GM18909 (cell line): ENCODE results near the gene AXIN2.

Source experiments
- ATAC-seq: cut with Tn5 transposase; IDR thresholded peaks from one replicate; pipeline ENCODE4 v1.9.1; 2021; ENCODE audit warnings: mild to moderate bottlenecking; ENCODE audit not compliant: unreplicated experiment, poor library complexity

Gene AXIN2

DNA sequence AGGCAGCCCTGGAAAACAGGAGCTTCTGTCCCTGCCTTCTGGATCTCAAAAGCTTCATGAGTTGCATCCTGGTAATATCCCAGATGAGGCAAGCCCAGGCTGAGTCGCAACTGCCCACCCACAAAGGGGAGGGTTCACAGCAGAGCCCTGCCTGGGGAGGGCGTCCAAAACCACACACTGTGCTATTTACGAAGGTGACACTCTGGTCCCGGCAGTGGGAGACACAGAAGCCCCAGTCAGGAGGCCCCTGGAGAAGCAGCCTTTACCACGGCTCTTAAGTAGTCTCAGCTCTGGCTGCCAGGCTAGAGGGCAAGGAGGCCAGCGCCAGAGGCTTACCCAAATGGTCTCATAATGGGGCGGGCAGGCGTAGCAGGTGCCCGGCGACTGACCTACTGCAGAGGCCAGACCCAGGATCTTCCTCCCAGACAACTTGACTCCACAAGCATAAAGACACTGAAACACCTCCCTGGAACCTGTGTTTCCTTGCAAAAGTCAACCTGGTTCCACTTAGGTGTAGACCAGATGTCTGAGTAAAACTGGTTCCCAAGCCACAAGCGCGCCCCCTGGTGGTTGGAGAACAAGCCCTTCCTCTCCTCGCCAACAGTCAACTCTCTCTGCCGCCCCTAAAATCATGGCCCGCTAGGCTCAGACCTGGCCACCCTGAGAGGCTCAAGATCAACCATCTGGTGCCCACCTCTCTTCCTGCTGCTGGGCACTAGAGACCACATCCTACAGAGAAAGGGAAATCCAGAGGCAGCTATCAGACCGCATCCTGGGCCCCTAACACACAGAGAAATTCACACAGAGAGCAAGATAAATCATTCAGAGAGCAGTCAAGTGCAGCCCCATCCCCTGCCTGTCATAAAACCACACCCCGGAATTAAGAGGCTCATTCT lies 5.2 kb downstream of the AXIN2 start:
- ATAC-seq, result peak; percentile 40

DNA sequence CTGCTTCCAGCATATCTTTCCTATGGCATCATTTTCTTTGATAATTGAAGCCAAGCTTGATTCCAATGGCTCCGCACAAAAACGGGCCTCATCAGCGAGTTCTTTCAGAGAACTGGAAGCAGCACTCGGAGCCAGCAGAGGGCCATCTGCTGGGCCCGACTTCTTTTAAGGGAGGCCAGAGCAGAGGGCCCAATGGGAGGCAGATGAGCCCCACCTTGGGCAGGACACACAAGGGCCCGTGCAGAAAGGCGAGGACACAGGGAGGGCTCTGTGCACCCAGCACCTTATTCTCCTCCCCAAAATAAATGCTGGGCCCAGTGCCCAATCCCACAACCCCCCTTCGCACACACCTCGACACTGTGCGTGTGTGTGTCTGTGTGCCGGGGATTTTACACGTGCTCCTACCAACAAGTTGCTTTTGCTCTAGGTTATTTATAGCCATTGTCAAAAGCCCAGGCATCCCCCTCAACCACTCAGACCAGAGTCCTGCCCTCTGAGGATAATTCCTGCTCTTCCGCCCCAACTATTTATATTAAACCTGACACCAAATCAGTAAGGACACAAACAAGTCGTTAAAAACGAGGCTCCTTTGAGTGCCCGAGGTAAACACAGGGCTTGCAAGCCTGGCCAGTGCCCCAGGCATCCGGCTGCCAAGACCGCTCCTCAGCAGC lies 6.8 kb downstream of the AXIN2 start:
- ATAC-seq, result no peak

DNA sequence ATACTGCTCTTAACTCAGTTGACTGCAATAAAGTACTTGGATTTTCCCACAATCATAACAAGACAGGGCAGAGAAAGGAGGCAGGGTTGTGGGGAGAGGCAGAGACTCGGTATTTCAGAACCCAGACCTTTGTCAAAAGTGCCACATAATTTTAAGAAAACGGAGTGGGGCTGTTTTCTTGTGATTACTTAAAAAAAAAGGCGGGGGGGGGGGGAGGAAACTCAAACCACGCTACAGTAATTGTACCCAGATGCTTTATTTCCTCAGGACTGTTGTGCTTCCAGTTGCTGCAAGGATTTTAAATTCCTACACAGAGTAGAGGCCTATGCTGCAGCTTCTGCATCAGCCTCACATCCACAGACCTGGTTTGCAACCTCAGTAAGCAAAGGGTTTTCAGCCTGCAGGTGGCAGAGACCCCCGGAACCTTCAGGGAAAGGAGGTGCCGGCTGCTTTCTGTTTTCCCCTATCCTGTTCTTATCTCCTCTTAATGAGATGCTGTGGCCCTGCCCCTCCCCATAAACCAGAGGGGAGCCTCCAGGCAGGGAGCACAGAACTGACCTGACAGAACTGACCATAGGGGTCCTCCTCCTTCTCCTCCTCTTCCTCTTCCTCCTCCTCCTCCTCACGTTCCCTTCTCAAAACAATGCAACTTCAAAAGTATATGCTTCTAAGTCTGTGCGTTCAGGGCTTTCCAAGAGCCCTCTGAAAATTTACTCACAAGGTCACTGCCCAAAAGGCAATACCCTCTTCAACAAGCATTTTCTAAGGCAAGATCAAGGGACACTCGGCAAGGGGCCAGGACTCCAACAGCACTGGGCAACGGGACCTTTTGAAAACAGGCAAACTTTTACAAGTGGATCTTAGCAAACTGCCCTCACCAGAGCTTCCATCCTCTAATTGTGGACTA lies 7.5 kb downstream of the AXIN2 start:
- no peak for ATAC-seq

DNA sequence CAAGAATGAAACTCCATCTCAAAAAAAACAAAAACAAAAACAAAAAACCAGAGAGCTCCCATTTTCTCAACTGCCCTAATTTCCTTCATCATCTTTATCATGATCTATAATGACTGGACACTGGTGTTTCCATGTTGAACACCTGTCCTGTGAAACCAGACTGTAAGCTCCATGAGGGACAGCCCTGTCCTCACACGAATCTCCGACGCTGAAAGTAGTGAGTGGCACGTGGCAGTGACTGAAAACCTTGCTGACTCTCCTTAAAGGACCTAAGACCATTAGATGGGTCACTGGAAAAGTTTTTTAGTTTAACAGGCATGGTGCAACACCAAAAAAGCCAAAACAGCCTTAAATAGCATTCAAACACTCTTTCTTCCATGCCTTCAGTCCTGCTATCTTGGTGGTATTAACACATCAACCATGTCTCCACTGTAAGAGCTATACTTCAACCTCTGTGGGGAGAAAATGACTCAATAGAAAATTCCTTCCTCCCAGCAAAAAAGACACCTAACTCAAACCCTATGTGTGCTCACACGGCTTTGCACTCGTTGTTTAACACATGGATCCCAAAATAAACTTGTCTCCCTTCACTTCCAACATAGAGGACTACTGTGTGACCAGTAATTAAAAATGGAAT lies 8.3 kb downstream of the AXIN2 start:
- ATAC-seq, result no peak

DNA sequence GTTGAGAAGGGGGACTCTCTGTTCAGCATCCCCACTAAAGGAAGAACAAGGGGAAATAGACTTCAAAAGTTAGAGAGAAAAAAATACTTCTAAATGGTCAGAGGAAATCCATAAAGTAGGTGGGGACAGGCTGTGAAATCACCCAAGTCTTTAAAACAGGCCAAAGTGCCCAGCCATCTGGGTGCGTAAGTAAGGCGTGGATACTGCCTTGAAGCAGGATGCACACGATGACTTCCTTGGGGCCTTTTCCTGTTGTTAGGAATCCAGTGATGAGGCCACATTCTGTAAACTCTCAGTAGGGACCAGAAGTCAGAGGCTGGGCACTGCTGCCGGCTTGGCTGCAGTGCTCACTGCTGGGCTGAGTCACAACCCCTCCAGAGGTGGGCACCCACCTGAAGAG lies 9.2 kb downstream of the AXIN2 start:
- no peak for ATAC-seq

DNA sequence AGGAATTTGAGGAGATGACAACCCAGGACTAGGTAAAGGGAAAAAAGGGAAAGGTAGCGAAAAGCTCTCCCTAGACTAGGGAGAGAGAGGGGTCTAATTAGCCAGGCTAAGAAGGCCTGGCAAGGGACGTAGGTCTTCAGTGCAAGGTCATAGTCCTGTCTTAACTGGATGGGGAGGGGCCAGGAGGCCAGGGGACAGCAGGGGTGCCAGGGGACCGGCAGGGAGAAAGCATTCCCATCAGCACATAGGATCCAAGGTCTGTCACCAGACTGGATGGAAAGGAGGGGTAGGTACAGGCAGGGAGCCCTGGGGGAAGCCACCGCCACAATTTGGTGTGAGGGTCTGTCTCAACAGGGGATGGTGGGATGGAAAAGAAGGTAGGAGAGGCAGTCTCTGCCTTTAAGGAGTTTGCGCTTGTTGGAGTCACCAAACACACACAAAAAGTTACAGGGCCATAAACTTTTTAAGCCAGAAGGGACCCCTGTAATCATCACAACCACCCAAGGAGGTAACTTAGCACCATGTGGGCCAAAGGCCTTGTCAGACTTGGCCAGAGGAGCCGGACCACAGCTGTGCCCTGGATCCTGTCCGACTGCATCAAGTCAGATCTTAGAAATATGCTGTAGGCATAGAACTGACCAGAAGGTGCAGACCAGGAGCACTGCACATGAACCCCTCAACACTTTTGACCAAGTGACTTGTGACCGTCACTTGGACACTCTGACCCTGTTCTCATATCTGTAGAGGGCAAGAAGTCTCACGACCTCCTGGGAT lies 10.0 kb downstream of the AXIN2 start:
- no peak for ATAC-seq

DNA sequence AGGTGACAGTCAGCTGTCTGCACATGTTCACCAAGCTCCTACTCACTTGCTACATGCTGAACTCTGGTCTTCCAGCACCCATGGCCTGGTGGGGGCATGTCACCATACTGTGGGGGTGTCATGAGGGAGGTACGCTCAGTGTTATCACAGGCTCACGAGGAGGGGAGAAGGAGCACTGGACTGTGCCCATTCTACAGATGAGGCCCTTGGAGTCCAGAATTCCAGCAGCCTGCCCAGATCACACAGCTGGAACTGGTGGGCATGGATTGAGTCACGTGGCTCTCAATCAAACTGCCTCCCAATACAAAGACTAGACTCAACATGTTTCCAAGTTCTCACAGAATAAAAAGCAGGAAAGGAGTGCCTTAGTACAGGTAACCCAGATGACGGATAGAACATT lies 10.7 kb downstream of the AXIN2 start:
- ATAC-seq, result no peak

DNA sequence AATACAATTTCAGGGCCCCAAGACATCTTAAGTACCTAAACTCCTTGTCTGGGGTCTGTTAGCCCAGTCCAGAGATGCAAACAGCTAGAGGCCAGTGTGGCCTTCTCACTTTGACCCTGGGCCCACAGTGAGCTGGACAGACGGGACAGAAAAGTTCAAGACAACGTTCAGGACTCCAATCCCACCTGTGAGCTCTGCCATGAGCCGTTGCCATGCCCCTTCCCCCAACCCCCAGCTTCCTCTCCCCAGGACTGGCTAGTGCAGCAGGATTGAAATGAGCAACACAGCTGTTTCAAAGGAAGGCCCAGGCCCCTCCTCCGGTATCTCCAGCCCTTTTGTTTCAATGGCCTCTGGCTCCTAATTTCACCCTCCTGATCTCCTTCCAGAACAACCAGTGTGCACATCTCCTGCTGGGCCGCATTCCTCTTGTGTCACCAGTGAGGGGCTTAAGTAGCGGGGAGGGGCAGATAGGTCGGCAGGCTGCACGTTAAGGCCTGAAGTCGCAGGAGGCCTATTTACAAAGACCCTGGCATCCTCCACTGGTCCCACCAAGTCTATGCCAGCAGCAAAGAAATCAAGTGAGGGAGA lies 11.3 kb downstream of the AXIN2 start:
- ATAC-seq, result no peak

DNA sequence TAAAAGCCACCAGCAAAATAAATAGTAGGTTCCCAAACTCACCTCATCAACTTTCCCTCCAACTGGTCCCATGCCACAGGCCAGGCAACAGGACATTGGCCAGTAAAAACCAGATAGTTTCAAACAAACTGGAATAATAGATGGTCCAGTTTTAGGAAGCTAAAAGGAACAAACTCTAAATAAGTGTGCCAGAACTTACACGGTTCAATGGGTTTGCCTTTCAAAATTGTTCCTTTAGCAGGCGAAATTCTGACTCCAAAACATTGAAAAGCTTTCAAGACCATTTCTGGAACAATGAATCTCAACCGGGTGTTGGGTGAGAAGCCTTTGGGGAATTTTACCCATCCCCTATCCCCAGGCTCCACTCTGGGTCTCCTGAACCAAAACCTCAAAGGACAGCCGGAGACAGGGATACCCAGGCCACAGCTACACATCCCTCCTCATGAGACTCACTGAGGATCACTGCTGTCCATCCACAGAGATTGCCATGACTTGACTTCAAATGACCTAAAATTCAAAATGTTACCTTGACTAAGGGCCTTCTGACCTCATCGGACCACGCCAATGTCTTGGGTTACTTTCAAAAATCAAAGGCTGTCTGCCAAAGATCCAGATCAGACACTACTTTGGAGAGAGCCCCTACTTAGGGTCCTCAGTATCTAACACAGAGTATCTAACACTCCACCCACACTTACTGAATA lies 13.0 kb downstream of the AXIN2 start:
- no peak for ATAC-seq

DNA sequence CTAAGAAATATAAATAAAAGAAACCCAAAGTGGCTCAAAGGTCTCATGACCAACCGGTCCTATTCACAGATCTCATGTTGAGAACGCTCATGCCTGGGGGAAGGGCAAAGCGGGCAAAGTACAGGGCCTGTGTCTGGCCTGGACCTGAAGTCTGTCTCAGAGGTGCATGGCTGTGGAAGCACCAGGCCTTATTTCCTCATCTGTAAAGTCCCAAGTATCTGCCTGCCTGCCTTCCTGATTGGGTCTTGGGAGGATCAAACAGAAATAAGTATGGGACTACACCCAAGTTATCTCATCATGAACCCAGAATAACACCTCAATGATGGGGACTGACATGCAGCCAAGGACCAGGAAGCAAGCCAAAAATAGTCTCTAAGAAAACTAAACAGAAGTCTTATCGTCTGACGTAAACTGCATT lies 14.2 kb downstream of the AXIN2 start:
- no peak for ATAC-seq

DNA sequence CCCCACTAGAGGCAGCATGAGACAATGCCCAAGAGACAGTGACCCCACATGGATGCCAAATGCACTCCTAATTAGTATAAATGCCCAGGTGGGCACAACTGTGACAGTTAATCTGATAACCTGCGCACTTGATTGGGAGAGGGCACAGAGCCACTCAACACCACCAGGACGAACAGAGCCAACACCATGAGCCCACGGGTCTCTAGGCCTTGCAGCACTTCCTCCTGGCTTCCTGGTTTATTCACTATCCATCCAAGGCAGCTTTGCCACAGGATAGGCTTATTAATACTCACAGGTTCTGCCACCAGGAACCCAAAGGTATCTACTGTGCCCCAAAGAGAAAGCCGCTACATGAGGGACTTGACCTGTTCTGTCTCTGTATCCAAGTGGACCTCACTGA lies 14.9 kb downstream of the AXIN2 start:
- no peak for ATAC-seq

DNA sequence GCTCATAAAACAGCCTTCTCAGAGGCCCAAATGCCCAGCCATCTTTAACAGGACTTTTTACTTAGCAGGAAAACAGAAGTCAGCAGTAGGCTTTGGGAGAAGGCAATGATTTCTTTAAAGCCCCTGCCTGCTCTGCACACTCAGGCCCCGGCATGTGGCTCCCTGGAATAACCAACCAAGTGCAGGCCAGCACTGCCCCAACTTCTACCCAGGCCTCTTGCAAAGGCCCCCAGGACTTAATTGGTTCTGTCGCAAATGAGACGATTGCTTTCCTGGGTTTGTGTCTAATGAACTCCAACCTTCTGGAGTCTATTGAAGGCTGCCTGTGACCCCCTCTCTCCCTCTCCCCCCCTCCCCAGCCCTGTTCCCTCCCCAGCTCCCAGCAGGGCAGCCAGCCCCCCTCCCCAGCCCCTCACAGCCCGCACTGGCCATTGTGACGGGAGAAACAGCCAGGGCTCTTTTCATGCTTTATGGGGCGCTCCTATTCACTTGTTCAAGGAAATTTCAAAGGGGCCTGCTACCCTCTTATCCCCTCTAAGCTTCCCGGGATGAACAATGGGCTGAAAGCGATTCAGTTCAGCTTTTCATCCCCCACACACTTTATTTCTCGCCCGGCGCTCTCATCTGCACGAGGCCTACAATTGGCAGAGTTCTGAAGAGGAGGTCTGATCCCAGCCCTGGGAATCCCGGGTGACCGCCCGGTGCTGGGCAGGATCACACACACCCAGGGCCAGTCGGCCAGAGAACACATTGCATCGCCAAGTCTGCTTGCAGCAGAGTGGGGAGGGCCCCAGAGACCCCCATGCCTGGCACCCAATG lies 15.5 kb downstream of the AXIN2 start:
- no peak for ATAC-seq

DNA sequence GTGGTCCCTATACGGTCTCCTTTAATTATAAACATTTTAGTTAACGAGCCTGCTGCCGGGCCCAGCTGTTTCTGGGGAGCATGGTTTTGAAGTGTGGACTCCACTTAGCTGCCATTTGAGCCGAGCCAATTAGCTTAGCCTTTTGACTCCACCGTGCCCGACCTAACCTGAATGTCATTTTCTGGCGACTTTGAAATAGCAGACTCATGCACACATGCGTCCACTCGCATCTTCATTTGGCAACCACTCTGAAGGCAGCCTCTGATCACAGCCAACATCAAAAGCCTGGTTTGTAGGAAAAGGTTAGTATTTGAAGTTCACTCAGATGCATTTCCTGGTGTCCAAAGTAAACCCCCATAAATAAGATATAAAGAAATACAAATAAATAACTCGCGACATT lies 16.8 kb downstream of the AXIN2 start:
- no peak for ATAC-seq

DNA sequence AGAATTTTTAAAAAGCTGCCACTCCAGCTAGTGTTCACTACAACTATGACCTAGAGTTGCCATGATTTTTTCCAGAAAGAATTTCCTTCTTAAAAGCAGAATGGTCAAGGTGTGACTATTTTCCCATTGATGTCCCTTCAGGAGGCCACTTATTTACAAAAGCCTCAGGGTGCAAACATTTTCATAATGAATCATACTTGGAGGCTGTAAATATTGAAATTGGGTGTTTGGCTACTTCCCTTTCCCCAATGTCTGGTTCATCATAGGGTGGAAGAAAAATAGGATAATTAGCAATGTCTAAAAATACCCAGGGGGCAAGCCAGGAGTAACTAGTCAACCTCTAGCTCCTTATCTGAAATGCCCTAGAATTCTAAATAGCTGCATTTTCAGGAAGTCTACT lies 18.8 kb downstream of the AXIN2 start:
- ATAC-seq, result no peak

DNA sequence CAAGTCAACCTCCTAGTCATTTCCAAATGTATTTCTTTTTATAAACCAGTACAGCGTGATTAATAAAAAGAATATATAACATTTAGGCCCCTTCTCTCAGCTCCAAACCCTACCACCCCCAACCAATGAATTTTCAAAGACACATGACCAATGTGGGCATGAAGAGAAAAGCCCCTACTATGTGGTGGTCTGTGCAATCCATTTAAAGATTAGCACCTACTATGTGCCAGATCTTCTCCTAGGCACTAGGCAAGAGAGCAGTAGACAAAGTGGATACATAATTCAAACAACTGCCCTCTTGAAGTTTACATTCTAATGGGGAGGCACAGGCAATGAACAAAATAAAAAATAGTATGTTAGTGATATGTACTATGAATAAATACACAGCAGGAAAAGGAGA lies 19.4 kb downstream of the AXIN2 start:
- no peak for ATAC-seq

DNA sequence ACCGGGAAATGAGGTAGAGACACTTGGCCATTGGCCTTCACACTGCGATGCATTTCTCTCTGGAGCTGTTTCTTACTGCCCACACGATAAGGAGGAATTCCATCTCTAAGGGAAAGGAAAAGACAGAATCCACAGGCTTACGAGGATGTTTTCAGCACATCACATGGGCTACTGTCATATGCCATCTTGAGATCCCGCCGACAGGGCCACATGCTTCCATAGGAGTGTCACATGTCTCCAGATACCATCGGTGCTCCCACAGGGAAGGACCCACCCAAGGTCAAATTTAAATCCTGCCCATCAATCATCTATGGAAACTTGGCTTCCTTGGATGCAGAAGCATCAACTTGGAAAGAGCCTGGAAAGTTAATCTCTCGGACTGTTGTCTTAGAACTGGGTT lies 20.0 kb downstream of the AXIN2 start:
- ATAC-seq, result no peak

DNA sequence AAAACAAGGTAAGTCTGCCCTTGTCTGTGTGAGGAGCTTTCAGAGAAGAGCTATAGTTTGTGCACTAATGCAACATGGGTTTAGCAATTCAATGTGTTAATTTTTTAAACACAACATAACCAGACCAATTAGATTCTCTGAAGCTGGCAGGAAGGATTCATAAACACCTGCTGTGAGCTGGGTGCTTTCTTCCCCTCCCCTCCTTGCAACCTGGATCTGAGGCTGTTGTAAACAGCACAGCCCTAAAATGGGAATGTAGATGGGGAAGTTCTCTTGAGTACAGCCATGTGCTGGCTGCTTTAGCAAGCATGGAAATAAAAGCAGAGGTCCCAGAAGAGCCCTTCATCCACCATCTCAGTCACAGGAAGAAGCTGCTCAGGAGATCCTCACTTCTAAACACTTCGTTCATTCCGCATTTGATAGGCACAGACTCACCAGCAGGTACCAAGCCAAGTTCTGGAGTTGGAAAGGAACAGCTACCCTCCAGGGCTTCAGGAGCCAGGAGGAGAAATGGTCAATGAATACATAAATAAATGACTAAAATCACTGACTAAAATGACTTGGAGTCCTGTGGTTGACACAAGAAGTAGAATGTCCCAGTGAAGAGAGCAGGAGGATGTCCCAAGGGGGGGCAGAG lies 21.7 kb downstream of the AXIN2 start:
- no peak for ATAC-seq
